ENCODE results near the gene MED8.
"Not testable (repeated sequence)": the region's sequence is repeated elsewhere in the genome, so short reads cannot be mapped to it uniquely, and the experiment has no call there.

Gene MED8

DNA sequence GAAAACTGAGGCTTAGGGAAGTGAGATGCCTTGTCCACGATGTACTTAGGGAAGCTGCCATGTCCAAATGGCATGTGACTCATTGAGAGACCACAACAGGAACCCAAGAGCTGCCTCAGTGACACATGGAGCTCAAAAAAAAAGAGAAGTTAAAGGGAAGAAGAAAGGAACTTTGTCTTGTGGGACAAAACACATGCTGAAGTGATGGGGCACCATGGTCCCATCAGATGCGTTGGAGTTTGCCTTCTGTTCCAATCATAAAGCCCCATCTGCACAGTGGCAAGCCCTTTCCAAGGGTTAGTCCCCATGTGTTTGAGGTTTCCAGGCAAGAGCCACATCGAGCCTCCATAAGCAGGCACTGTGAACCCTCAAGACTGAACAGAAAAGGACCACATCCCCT lies 8.0 kb downstream of the MED8 start:
- no peak for DNase-seq

DNA sequence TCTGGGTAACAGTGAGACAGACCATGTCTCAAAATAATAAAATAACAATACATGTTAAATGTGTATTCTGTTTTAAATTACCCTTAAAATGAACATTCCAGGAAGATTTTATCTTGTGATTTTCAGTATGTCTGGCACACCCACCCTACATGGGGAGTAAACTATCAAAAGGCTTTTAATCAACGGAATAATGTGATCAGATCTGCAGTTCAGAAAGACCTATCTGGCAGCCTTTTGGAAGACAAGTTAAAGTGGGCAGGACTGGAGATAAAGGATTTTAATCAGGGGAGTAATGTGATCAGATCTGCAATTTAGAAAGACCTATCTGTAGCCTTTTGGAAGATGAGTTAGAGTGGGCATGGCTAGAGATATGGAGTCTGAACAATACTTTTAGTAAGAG lies 10.1 kb downstream of the MED8 start:
- DNase-seq, result no peak

DNA sequence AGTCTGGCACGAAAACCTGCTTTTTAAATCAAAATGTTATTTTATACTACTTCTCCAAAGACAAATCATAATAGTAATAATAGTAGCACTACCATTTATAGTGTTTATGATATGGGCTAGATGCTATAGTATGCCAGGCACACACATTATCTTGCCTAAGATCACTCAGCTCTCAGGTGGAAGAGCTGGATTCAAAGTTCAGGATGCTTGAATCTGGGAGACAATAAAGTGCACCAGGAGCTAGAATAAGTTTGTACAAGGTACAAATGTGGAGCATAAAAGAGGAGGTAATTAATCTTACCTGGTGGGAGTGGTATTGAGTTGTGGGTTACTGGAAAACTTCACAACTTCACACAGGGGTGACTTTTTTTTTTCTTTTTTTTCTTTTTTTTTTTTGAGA lies 11.8 kb downstream of the MED8 start:
- no peak for DNase-seq

DNA sequence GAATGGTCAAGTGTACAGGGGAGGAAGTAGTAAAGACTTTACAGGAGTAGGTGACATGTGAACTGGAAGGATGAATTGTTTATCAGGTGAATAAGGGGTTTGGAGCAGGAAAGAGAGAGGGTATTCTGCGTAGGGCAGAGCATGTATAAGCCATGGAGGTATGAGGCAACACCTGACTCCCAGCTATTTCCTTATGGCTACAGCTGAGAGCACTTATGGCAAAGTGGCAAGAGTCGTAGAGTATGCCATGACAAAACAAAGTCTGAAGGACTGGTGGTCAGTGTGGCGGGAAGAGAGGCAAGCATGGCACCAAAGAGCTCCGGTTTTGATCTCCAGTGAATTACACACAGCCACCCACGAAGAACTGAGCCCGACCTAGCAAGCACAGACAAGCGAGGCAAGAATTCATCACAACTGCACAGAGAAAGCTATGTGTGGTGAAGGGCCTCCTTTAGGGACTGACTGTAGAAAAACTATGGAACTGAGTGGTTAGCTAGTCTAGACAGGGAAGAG lies 12.8 kb downstream of the MED8 start:
- DNase-seq, result no peak

DNA sequence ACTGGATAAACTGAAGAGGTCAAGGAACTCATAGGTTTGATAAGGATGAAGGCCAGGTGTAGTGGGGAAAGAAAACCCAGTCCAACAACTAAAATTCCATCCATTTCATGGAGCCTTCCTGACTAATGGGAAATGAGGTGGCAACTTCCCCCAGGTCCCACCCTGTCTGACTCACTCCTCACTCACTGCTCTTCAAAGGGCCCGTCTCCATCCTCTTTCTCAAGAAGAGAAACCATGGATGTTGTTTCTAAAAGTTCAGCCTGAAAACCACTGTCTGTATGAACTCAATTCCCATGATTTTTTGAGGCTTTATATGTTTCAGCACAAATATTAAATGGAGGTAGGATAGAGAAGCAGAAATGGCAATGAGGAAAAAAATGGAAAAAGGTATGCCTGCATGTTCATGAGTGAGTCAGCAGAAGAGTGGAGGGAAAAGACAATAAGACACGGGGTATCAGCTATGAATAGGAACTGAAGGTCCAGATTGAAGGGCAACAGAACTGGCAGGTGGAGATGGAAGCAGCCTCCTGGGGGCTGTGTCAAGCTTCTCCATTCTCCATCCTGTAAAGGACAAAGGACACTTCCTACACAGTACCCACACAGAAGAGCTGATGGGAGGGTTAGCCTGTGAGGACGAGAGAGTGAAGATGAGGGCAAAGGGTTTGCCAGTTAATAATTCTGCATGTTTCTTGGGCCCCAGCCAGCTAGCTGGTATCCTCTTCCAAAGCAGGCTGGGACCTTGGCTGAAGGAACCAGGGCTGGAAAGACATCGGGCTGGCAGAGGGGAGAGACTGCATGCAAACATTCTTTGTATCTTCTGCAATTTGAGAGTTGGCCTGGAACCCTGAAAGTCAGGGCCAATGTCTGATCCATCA lies 16.3 kb downstream of the MED8 start:
- DNase-seq, result no peak

DNA sequence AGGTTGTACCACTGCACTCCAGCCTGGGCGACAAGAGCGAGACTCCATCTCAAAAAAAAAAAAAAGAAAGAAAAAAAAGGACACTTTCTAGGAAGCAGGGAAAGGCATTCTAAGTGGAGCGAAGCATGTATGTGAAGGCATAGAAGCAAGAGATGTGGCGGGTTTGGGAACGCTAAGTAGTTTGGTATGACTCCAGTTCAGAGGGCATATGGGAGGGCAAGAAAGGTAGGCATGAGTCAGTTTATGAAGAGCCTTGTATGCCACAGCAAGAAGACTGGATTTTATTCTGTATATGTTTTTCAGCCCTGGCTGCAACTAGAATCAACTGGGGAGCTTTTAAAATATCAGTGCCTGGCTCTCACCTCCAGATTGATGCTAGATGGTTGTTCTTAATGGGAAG lies 17.4 kb downstream of the MED8 start:
- no peak for DNase-seq

DNA sequence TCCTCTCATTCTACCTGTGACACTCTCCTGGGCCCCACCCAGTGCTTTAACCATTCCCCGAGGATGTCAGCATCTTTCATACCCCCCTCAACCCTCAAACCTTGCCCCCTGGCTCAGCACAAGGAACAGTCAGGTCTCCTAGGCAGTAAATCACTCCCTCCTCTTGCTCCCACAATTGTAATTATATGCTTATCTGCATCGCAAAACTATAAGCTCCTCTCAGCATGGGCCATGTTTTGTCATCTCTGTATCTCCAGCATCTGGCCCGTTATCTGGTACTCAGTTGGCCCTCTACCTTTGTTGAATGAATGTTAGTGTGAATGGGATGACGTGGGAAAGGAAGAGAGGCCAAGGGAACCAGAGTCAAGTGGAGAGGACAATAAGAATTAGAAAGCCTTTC lies 19.0 kb downstream of the MED8 start:
- DNase-seq, result no peak

DNA sequence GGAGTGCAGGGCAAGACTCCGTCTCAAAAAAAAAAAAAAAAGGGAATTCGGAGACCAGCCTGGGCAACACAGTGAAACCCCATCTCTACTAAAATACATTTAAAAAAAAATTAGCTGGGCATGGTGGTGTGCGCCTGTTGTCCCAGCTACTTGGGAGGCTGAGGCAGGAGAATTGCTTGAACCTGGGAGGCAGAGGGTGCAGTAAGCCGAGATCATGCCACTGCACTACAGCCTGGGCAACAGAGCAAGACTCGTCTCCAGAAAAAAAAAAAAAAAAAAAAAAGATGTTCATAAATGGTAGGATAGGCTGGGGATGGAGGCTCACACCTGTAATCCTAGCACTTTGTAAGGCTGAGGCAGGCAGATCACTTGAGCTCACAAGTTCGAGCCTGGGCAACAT lies 19.8 kb downstream of the MED8 start:
- DNase-seq, result not testable (repeated sequence)

DNA sequence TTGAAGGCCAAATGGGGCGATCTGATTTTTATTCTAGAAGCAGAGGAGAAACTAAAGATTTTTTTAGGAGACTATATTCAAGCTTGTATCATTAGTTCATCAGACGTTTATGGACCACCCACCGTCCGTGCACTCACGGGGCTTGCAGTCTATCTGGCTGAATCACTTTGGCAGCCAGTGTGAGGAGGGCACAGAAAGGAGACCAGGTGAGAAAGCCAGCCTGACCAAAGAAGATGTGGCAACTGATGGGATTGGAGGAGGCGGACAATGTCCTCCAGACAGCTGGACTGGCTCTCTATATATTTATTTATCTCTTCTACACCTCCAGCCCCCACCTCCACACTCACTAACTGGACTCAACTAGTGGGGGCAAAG lies 21.0 kb downstream of the MED8 start:
- DNase-seq, result peak; percentile 9

DNA sequence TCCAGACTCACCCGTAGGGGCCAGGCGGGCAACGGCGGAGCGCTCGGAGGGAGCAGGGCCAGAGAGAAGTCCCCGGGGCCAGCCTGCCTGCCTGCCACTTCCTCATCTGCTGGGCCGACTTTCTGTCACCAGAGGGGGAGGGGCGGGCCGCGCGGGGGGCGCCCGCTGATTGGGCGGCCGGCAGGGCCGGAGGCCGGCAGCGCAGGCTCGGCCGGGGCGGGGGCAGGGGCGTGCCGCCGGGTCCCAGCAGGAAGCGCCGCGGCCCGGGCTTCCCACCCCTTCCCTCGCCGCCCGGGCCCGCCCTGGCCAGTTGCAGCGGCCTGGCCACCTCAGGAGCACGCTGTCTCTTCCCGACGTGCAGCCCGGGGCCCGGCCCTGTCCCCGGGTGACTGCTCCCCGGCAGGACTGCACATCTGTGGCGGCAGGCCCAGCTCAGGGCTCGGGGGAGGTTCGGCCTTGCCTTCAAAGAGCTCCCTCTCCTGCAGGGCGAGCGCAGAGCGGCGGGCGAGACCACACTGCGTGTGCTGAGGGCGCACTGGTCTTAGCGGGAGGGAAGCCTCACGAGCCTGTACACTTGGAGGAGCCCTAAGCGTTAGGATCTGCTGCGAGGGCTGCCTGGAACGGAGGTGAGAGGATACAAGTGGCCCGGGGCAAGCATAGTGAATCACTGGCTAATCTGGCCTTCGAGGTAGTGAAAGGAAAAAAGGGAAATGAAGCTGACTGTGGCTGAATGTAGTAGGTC lies 21.5 kb downstream of the MED8 start, which contains the start of gene ELOVL1:
ELOVL1 (minus strand) TSS at position 108 of the 742 bp plus-strand sequence. CDS start 2,402 bp downstream, outside the sequence.
- DNase-seq, result peak; percentile 94

DNA sequence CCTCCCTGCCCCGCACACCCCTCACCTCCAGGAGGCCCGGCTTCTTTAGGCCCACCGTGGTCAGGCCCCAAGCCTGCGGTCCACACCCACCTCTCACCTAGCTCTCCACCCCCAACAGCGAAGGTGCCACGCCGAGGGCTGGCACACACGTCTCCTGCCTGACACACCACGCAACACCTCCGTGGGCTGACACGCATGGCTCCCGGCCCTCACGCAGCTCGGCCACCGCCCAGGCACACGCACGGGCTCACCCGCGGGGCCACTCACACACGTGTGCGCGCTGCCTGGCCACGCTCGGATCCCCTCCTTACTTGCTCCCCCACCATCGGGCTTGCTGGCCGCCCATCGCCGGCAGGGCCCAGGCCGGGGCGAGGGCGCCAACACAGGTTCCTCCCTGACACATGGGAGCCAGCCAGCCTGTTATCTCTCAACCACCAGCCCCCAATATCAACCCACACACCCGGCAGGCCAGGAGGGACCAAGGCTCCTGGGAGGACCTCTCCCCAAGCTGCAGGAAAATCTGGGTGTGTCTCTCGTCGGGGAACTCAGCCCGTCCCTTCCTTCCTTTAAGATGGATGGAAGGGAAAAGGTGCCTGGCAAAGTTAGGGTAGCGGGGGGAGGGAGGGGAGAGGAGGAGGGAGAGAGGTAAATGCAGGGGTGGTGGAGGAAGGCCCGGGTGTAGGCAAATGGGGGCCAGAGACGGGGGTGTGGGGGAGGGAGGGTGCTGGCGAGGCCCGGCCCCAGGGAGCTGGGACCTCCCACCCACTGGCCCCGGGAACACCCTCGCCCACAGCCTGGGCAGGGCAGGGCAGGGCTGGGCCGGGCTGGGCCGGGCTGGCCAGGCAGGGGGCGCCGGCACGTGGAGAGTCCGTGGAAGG lies 22.3 kb downstream of the MED8 start:
- DNase-seq, result peak; percentile 32

DNA sequence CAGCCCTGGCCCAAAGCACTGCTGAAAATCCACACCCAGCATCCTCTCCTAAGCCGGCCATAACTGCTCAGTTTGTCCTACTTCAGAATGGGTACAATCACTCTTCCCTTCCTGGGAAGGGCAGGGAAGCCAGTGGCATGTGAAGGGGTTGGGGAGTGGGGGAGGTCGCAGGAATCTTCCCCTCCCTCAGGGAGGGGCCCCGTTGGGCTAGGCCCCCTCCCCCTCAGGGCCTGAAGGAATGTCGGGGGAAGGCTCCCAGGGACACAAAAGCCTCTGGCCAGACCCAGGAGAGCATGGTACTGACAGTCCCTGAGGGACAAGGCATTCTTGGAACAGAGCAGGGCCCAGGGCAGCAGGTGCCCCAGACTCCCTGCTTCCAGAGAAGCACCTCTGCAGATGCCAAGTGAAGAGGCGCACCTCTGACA lies 23.0 kb downstream of the MED8 start:
- DNase-seq, result no peak

DNA sequence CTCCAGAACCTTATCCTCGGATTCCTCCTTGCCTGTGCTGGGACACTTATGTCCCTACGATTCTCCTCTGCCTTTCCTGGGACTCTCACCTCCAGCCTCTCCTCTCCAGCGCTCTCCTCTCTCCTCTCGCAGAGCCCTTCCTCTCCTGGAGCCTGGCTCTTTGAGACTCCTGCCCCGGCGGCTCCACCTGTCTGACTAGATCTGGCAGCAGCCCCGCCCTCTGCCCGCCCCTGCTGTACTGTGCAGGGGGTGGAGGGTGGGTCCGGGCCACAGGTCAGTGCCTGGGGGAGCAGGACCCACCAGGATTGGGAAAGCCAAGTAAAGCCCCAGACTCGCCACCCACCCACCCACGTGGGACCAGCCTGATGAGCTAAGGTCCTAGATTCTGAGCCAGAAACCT lies 23.4 kb downstream of the MED8 start:
- DNase-seq, result peak; percentile 6

DNA sequence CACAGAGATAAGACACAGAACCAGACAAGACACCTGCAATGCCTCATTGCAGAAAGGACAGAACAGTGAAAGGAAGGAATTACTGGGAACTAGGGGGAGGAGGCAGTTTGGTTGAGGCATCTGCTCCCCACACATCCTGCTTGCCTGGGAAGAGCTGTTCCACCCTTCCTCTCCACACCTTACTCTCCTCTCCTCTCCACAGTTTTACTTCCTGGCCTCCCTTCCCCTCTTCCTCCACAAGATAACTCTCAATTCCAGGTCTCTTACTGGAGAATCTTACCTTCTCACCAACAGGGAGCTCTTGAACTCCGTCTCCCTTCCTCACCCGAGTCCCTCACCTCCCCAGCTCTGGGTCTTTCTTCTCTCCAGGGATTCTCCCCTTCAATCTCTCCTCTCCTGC lies 23.9 kb downstream of the MED8 start:
- DNase-seq, result no peak

DNA sequence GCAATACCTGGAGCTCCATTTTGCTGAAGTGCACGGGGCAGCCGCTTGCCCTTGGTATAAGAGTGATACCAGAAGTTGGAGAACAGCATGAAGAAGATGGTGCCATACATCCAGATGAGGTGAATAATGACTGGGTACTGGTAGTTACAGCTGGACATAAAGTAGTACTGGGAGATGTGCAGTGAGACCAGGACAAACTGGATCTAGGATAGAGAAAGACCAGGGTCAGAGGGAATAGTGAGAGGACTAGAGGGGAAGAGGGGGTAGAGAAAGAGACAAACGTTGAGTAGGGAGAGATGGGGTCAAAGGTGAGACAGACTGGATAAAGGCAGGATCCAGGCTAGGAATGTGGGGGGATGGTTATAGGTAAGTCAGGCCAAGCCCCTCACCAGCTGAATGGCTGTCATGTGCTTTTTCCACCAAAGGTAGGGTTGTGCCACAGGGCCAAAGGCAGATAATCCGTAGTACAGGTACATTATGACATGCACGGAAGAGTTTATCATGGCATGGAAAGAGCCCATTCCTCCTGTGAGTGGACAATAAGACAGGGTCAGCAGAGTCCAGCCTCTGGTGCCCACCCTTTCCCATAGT lies 25.6 kb downstream of the MED8 start:
- no peak for DNase-seq

DNA sequence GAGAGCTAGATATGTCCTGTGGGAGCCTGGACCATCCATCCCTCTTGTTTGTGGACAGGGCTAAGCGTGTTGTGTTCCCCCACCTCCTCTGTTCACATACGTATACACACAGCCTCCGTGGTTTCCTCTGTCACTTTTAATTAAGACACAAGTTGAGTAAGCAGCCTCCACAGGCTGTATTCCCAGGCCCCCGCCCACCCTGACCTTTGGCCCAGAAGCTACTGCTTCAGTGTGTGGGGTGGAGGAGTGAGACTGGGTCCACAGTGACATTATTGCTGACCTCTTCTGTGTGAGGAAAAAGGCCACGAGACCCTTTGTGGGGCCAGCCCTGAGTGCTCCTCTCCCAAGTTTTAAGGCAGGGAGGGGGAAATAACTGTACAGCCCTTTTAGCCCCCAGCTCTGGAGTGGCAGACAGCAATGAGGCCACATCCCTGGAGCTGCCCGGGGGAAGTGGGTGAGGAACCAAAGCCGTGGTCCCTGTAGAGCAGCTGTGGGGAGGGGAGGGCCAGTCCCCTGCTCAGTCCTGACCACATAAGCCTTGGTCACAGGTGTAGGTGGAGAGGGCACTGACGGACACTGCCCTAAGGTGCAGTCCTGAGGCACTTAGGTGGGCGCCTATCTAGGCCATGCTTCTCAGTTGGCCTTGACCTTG lies 26.2 kb downstream of the MED8 start:
- DNase-seq, result no peak

DNA sequence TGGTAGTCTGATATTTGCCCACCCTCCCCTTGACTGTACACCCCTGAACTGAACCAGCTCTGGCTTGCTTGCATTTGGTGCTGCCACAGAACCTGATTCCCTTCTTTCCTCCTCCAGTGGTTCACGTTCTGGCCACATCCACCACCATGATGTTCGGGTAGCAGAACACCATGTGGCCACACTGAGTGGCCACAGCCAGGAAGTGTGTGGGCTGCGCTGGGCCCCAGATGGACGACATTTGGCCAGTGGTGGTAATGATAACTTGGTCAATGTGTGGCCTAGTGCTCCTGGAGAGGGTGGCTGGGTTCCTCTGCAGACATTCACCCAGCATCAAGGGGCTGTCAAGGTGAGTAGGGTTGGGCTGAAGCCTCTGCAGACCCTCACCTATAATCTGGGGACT lies 29.0 kb downstream of the MED8 start:
- no peak for DNase-seq

DNA sequence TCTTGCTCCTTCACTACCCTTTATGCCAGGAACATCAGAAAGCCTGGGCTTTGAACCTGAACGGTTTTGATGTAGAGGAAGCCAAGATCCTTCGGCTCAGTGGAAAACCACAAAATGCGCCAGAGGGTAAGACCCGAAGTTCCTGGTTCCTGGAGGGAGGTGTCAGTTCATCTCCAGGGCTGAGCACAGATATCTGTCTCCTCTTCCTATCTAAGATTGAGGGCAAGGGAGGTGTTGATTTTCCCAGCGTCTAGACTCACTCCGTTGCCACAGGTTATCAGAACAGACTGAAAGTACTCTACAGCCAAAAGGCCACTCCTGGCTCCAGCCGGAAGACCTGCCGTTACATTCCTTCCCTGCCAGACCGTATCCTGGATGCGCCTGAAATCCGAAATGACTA lies 29.9 kb downstream of the MED8 start:
- DNase-seq, result no peak

DNA sequence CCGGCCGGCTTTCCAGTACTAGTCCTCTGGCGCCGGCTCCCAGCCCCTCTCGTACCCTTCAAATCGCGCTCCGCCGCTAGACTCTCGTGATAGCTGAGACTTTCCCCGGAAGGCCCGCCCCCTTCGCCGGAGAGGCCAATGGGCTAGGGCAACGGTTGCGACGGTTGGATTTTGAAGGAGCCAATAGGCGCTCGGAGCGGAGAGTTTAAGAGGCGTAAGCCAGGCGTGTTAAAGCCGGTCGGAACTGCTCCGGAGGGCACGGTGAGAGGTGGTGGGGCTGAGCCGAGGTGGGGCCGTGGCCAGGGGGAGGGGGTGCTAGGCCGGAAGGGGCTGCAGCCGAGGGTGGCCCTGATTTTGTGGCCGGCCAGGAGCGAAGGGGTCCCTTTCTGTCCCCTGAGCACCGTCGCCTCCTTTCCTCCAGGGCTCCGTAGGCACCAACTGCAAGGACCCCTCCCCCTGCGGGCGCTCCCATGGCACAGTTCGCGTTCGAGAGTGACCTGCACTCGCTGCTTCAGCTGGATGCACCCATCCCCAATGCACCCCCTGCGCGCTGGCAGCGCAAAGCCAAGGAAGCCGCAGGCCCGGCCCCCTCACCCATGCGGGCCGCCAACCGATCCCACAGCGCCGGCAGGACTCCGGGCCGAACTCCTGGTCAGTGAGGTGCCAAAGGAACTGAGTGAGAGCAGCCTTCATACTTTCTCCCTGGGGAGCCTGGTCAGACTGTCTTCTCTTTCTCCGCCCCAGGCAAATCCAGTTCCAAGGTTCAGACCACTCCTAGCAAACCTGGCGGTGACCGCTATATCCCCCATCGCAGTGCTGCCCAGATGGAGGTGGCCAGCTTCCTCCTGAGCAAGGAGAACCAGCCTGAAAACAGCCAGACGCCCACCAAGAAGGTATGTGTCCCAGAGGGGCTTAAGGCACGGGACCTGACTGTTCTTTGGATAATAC lies 30.6 kb downstream of the MED8 start, which contains the start of gene CDC20:
CDC20 (plus strand) TSS at position 236 of the 948 bp plus-strand sequence; CDS start at position 471, 235 bp downstream.
- peak; percentile 98 for DNase-seq

DNA sequence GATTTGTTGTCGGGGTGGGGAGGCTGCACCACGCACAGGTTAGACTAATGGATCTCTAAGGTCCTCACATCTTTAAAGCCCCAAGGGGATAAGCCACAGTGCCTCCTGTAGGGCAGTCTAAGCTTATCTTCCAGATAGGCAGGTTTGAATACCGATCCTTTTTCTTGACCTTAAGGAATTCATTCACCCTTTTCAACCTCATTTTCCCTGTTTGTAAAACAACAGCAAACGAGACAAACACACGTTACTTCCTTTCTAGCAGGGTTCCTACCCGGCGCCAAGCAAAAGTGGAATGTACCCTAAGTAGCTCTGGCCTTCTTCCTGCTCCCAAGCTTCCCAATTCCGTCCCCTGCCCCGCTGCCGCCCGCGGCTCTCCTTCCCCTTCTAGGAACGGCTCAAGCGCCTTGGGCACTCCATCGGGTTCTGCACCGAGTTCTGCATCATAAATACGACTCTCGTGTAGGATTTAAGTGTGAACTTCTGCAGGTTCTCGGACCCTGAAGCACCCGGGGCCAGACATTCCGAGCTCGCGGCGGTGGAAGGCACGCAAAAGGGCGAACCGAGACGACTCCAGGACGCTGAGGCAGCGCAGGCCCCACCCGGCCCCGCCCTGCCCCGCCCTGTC lies 31.4 kb downstream of the MED8 start:
- peak; percentile 32 for DNase-seq
